Astrocyte (in vitro differentiated cells and primary cell): Measurements from ENCODE around the gene POLE3.
"Not testable (repeated sequence)": the region's sequence is repeated elsewhere in the genome, so short reads cannot be mapped to it uniquely, and the experiment has no call there.

Source experiments
- EZH2 ChIP-seq: IDR thresholded peaks from 2 replicates; pipeline ENCODE4 v1.6.1; 2012; ENCODE audit warnings: mild to moderate bottlenecking, low read length, inconsistent platforms; ENCODE audit not compliant: insufficient read depth
- TF ChIP-seq, protein P1 (sequence below): IDR thresholded peaks from 2 replicates; pipeline ENCODE4 v1.5.1; 2011; ENCODE audit warnings: low read depth, mild to moderate bottlenecking, inconsistent platforms, low read length, moderate library complexity; ENCODE audit not compliant: insufficient read depth

DNA sequence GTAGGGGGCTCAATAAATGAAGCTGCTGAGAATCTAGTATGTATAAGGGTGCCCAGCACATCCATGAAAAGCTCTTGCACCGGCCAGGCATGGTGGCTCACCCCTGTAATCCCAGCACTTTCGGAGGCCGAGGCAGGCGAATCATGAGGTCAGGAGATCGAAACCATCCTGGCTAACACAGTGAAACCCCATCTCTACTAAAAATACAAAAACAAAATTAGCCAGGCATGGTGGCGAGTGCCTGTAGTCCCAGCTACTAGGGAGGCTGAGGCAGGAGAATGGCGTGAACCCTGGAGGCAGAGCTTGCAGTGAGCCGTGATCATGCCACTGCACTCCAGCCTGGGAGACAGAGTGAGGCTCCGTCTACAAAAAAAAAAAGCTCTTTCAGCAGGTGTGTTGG, 4.1 kb downstream of the POLE3 start:
- not testable (repeated sequence) for TF ChIP-seq EZH2
- TF ChIP-seq, protein P1, sequence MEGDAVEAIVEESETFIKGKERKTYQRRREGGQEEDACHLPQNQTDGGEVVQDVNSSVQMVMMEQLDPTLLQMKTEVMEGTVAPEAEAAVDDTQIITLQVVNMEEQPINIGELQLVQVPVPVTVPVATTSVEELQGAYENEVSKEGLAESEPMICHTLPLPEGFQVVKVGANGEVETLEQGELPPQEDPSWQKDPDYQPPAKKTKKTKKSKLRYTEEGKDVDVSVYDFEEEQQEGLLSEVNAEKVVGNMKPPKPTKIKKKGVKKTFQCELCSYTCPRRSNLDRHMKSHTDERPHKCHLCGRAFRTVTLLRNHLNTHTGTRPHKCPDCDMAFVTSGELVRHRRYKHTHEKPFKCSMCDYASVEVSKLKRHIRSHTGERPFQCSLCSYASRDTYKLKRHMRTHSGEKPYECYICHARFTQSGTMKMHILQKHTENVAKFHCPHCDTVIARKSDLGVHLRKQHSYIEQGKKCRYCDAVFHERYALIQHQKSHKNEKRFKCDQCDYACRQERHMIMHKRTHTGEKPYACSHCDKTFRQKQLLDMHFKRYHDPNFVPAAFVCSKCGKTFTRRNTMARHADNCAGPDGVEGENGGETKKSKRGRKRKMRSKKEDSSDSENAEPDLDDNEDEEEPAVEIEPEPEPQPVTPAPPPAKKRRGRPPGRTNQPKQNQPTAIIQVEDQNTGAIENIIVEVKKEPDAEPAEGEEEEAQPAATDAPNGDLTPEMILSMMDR: not testable (repeated sequence)
